ENCODE results near the gene RNASEH2B.

RNASEH2B gene

GRCh38 chr13:50921706-50922105 lies 12.1 kb downstream of the RNASEH2B start:
- Histone ChIP-seq H3K4me1 (ENCODE audit: low read length) (peaks cover 5% of the 10 kb centered on the region; the same call in 1 of the 2 replicates), H3K27me3 (replicated peaks; ENCODE audit: insufficient read depth, low read length) (no peaks in the 10 kb centered on the region), H3K79me2 (ENCODE audit: low read length) (peaks cover 87% of the 10 kb centered on the region), H3K27ac (ENCODE audit: low read length) (no peak overlapping the region), H4K20me1 (ENCODE audit: insufficient read depth, low read length) (no peaks in the 10 kb centered on the region), H3K9ac (ENCODE audit: low read length) (no peak overlapping the region), H3K4me2 (ENCODE audit: low read depth, low read length) (no peak overlapping the region), H2AFZ (ENCODE audit: low read length) (no peak overlapping the region), H3K9me2 (replicated peaks; ENCODE audit: insufficient read depth, low read length) (no peaks in the 10 kb centered on the region), H3K36me3 (replicated peaks; ENCODE audit: insufficient read depth, low read length) (no peaks in the 10 kb centered on the region), H3F3A (ENCODE audit: insufficient read depth, low read length) (no peaks in the 10 kb centered on the region), H3K9me3 (replicated peaks; ENCODE audit: insufficient read depth, low read length) (no peaks in the 10 kb centered on the region), H3K4me3 (ENCODE audit: low read length) (no peak overlapping the region)
- TF ChIP-seq EZH2 (optimal IDR thresholded peaks at IDR 0.05; ENCODE audit: low read depth, low read length) (no peak), EZH2phosphoT487 (IDR thresholded peaks at IDR 0.05; ENCODE audit: low read length) (no peak), CTCF (IDR thresholded peaks at IDR 0.05; ENCODE audit: low read length) (no peak)
- DNase-seq, result no peak

- Histone ChIP-seq H3F3A (ENCODE audit: insufficient read depth, low read length) (no peaks in the 10 kb centered on the region), H3K36me3 (replicated peaks; ENCODE audit: insufficient read depth, low read length) (no peaks in the 10 kb centered on the region)
Measured at GRCh38 chr13:50923272-50923671, 13.7 kb downstream of the RNASEH2B start.

GRCh38 chr13:50924025-50924424 lies 14.4 kb downstream of the RNASEH2B start:
- no peaks in the 10 kb centered on the region for H4K20me1 ChIP-seq (ENCODE audit: insufficient read depth, low read length)
- H3K36me3 ChIP-seq (replicated peaks; ENCODE audit: insufficient read depth, low read length), result no peaks in the 10 kb centered on the region
- no peaks in the 10 kb centered on the region for H3K4me1 ChIP-seq (ENCODE audit: low read length)

More at GRCh38 chr13:50923272-50923671, 13.7 kb downstream of the RNASEH2B start:
- H2AFZ ChIP-seq (ENCODE audit: low read length), result no peak overlapping the region
- H3K27ac ChIP-seq (ENCODE audit: low read length), result no peak overlapping the region
- no peaks in the 10 kb centered on the region for H3K9me3 ChIP-seq (replicated peaks; ENCODE audit: insufficient read depth, low read length)
- TF ChIP-seq EZH2 (optimal IDR thresholded peaks at IDR 0.05; ENCODE audit: low read depth, low read length) (no peak), CTCF (IDR thresholded peaks at IDR 0.05; ENCODE audit: low read length) (no peak), EZH2phosphoT487 (IDR thresholded peaks at IDR 0.05; ENCODE audit: low read length) (no peak)
- H3K9me2 ChIP-seq (replicated peaks; ENCODE audit: insufficient read depth, low read length), result no peaks in the 10 kb centered on the region
- H4K20me1 ChIP-seq (ENCODE audit: insufficient read depth, low read length), result no peaks in the 10 kb centered on the region
- no peak overlapping the region for H3K4me2 ChIP-seq (ENCODE audit: low read depth, low read length)
- no peaks in the 10 kb centered on the region for H3K27me3 ChIP-seq (replicated peaks; ENCODE audit: insufficient read depth, low read length)
- H3K4me1 ChIP-seq (ENCODE audit: low read length), result no peaks in the 10 kb centered on the region
- peaks cover 77% of the 10 kb centered on the region for H3K79me2 ChIP-seq (ENCODE audit: low read length)
- DNase-seq, result no peak
- H3K4me3 ChIP-seq (ENCODE audit: low read length), result no peak overlapping the region
- H3K9ac ChIP-seq (ENCODE audit: low read length), result no peak overlapping the region

More at GRCh38 chr13:50924025-50924424, 14.4 kb downstream of the RNASEH2B start:
- H3K79me2 ChIP-seq (ENCODE audit: low read length), result peaks cover 69% of the 10 kb centered on the region
- H2AFZ ChIP-seq (ENCODE audit: low read length), result no peak overlapping the region
- no peak for TF ChIP-seq CTCF (IDR thresholded peaks at IDR 0.05; ENCODE audit: low read length)
- no peak for TF ChIP-seq EZH2 (optimal IDR thresholded peaks at IDR 0.05; ENCODE audit: low read depth, low read length)
- no peak for TF ChIP-seq EZH2phosphoT487 (IDR thresholded peaks at IDR 0.05; ENCODE audit: low read length)
- H3K4me3 ChIP-seq (ENCODE audit: low read length), result no peak overlapping the region
- no peak overlapping the region for H3K9ac ChIP-seq (ENCODE audit: low read length)
- no peak for DNase-seq
- H3K9me2 ChIP-seq (replicated peaks; ENCODE audit: insufficient read depth, low read length), result no peaks in the 10 kb centered on the region
- no peaks in the 10 kb centered on the region for H3F3A ChIP-seq (ENCODE audit: insufficient read depth, low read length)
- no peaks in the 10 kb centered on the region for H3K9me3 ChIP-seq (replicated peaks; ENCODE audit: insufficient read depth, low read length)
- H3K4me2 ChIP-seq (ENCODE audit: low read depth, low read length), result no peak overlapping the region
- H3K27ac ChIP-seq (ENCODE audit: low read length), result no peak overlapping the region
- H3K27me3 ChIP-seq (replicated peaks; ENCODE audit: insufficient read depth, low read length), result no peaks in the 10 kb centered on the region

All from MM.1S (cell line).